Endothelial cell (in vitro differentiated cells): ENCODE measurements around the gene FDCSP. TPM values are rescaled to one million over a fixed set of nuclear protein-coding genes. Genes with fewer than 3 reads are reported as not detected.
"Not testable (repeated sequence)": the region's sequence is repeated elsewhere in the genome, so short reads cannot be mapped to it uniquely, and the experiment has no call there.

Experiments used
- DNase-seq: peaks from one replicate; pipeline ENCODE4 v3.0.0; 2021; ENCODE audit warnings: low spot score
- H3K27ac Mint-ChIP-seq: one replicate; pipeline ENCODE4 v1.8.0; 2021; ENCODE audit warnings: mixed read lengths, inconsistent platforms; ENCODE audit not compliant: unreplicated experiment
- H3K27me3 Mint-ChIP-seq: one replicate; pipeline ENCODE4 v1.8.0; 2021; ENCODE audit warnings: mild to moderate bottlenecking, moderate library complexity, mixed read lengths, inconsistent platforms; ENCODE audit not compliant: unreplicated experiment
- H3K36me3 Mint-ChIP-seq: one replicate; pipeline ENCODE4 v1.8.0; 2021; ENCODE audit warnings: mild to moderate bottlenecking, low read depth, mixed read lengths, inconsistent platforms; ENCODE audit not compliant: unreplicated experiment
- H3K4me1 Mint-ChIP-seq: one replicate; pipeline ENCODE4 v1.8.0; 2021; ENCODE audit warnings: mild to moderate bottlenecking, mixed read lengths, inconsistent platforms; ENCODE audit not compliant: unreplicated experiment
- H3K4me3 Mint-ChIP-seq: one replicate; pipeline ENCODE4 v1.8.0; 2021; ENCODE audit warnings: mild to moderate bottlenecking, mixed read lengths, inconsistent platforms; ENCODE audit not compliant: unreplicated experiment
- H3K9me3 Mint-ChIP-seq: one replicate; pipeline ENCODE4 v1.8.0; 2021; ENCODE audit warnings: mixed read lengths, inconsistent platforms; ENCODE audit not compliant: unreplicated experiment
- total RNA-seq: library from RNA; stranded (reverse); fragmentation: NEBNext Ultra II Directional; extraction: Animal tissue kit (Norgen Biotek cat#: 25700); gene quantifications from one replicate; pipeline ENCODE4 v1.2.1, GENCODE V29; 2021; ENCODE audit not compliant: unreplicated experiment
- TF ChIP-seq, protein P1 (sequence below): fragments of 200-600 bp; sonication (generic); IDR thresholded peaks from one replicate; pipeline ENCODE4 v1.5.0; 2021; ENCODE audit warnings: antibody characterized with exemption; ENCODE audit not compliant: unreplicated experiment

The FDCSP gene
- total RNA-seq, 1 donor from 2014 or later: not detected

DNA sequence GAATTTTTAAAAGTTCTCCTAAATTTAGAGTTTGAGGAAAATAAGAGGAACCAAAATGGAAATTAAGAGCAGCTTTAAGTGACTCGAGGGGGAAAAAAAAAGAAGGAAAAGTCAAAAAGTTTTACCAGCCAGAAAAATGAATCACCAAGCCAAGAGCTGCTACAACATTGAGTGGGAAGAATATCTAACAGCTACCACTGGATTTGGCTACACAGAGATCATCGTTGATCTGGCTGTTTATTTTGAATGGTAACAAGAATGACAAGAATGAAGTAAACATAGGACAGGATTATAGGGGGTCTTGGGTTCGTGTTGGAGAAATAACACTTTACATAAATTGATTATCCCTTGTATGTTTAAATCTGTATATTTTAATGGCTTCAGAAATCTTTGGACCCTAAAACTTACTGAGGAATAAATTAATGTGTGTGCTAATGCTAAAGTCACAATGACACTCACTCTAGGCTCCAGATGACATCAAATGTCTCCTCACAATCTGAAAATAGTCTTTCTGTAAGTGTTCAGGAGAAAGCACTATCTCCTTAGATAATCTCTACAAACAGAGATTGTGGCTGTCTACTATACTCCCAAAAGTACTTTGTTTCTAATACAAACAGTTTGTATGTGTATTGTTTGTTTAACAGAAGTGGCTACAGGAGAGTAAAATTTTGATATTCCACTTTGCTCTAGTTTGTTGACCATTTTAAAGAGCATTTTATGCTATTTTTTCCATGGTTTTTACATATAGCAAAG lies 13.4 kb downstream of the FDCSP start:
- H3K9me3 Mint-ChIP-seq: no peaks in the 10 kb centered on the region
- TF ChIP-seq, protein P1, sequence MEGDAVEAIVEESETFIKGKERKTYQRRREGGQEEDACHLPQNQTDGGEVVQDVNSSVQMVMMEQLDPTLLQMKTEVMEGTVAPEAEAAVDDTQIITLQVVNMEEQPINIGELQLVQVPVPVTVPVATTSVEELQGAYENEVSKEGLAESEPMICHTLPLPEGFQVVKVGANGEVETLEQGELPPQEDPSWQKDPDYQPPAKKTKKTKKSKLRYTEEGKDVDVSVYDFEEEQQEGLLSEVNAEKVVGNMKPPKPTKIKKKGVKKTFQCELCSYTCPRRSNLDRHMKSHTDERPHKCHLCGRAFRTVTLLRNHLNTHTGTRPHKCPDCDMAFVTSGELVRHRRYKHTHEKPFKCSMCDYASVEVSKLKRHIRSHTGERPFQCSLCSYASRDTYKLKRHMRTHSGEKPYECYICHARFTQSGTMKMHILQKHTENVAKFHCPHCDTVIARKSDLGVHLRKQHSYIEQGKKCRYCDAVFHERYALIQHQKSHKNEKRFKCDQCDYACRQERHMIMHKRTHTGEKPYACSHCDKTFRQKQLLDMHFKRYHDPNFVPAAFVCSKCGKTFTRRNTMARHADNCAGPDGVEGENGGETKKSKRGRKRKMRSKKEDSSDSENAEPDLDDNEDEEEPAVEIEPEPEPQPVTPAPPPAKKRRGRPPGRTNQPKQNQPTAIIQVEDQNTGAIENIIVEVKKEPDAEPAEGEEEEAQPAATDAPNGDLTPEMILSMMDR: no peak
- H3K27ac Mint-ChIP-seq: no peak overlapping the region
- H3K4me3 Mint-ChIP-seq: no peak overlapping the region
- no peak for DNase-seq
- H3K36me3 Mint-ChIP-seq: no peaks in the 10 kb centered on the region
- H3K27me3 Mint-ChIP-seq: no peaks in the 10 kb centered on the region
- H3K4me1 Mint-ChIP-seq: no peaks in the 10 kb centered on the region

DNA sequence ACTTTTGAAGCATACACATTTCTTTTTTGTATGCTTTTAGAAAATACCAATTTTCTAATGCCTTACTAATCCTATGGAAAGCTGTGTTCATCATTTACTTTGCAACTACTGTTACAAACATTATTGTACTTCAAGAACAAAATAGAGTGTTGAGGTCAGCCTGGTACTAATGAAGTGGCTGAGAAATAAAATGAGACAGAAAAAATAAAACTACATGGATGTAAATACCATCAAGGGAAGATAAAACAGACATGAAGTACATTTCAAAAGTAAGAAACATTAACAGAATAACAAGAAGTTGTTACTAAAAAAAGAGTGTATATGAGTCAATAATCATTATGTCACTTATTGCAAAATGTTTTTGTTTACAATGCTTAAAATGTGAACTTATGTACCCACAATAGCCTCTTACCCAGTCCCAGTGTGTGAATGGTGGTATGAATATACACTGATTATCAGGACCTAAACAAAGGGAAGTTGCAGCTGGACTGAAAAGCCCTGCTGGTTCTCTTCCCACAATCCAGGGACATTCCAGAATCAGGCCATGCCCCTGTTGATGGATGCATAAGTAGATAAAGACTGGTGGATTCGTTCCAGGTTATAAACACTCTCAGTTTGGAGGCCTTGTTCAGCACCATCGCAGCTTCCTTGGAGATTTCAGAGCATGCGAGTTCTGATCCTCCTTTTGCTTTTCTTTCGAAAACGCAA lies 14.1 kb downstream of the FDCSP start:
- H3K27ac Mint-ChIP-seq: no peak overlapping the region
- H3K4me1 Mint-ChIP-seq: no peaks in the 10 kb centered on the region
- no peaks in the 10 kb centered on the region for H3K36me3 Mint-ChIP-seq
- TF ChIP-seq, protein P1: no peak
- no peaks in the 10 kb centered on the region for H3K27me3 Mint-ChIP-seq
- H3K4me3 Mint-ChIP-seq: no peak overlapping the region
- no peak for DNase-seq
- H3K9me3 Mint-ChIP-seq: no peaks in the 10 kb centered on the region

DNA sequence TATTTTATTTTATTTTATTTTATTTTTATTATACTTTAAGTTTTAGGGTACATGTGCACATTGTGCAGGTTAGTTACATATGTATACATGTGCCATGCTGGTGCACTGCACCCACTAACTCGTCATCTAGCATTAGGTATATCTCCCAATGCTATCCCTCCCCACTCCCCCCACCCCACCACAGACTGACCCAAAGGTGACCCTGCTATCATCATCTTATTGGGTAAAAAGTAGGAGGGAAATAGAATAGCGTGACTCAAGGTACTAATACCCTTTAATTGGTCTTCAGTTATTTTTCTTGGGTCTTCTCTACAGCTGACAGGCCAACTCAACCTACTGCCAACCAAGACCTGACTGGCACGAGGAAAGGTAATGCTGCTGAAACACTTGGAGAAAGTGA lies 16.4 kb downstream of the FDCSP start, which contains the start of gene CSN3:
TSS of gene CSN3 (plus strand) at position 301 of the 400 bp plus-strand sequence. CDS start 2,223 bp downstream, outside the sequence.
- H3K36me3 Mint-ChIP-seq, DNase-seq, H3K4me3 Mint-ChIP-seq, H3K27ac Mint-ChIP-seq, H3K9me3 Mint-ChIP-seq, H3K27me3 Mint-ChIP-seq, H3K4me1 Mint-ChIP-seq: not testable (repeated sequence)

DNA sequence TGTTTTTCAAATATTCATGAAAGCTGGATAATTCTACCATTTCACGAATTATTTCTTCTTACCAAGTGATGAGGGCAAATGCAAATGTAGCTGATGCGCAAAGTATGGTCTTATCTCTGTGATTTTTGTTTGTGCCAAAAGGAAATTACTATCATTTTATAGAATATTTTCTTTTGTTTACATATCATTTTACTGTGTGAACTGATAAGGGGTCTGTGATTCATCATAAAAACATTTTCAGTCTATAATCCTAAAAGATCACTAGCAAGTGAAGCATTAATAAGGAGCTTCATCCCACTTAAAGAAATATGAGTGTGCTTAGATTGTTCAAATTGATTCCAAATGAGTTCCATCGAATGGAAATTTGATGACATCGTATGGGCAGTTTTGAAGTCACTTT lies 17.2 kb downstream of the FDCSP start:
- Mint-ChIP-seq H3K4me1 (no peaks in the 10 kb centered on the region), H3K9me3 (no peaks in the 10 kb centered on the region), H3K36me3 (no peaks in the 10 kb centered on the region), H3K4me3 (no peak overlapping the region), H3K27me3 (no peaks in the 10 kb centered on the region), H3K27ac (no peak overlapping the region)
- TF ChIP-seq, protein P1: no peak
- DNase-seq: no peak

DNA sequence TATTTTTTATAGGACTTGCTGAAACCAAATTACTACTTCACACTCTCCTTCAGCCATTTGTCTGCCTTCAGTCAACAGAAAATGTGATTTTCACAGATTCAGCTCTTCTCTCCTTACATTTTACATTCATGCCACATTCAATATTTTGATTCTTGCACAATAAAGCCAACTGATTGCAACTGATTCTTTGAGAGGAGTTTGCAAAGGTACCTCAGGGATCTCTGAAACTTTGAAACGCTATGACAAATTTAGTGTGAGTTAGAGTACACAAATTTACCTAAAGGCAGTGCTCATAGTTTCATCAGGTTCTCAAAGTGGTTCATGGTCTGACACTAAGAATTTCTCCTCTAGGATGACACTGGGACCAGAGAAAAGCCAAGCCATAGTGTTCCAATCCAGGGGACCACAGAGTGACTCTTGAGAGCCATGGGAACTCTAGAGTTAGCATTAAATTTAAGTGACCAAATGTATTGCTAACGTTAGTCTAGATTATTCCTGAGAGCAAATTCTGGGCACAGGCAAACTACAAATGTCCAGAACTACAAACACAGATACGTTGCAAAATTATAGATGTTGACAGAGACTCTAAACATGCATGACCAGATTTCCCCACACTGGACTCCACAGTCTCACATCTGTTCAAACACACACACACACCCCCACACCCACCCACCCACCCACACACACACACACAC lies 25.5 kb downstream of the FDCSP start:
- Mint-ChIP-seq H3K4me1 (no peaks in the 10 kb centered on the region), H3K27ac (no peak overlapping the region), H3K36me3 (no peaks in the 10 kb centered on the region), H3K27me3 (no peaks in the 10 kb centered on the region), H3K9me3 (no peaks in the 10 kb centered on the region), H3K4me3 (no peak overlapping the region)
- TF ChIP-seq, protein P1: no peak
- no peak for DNase-seq
